ENCODE measurements around the gene TACR1. TPM values are rescaled to one million over a fixed set of nuclear protein-coding genes. Genes with fewer than 3 reads are reported as not detected.

The TACR1 gene
- total RNA-seq, 1 experiment from 2014 or later = not detected

DNA sequence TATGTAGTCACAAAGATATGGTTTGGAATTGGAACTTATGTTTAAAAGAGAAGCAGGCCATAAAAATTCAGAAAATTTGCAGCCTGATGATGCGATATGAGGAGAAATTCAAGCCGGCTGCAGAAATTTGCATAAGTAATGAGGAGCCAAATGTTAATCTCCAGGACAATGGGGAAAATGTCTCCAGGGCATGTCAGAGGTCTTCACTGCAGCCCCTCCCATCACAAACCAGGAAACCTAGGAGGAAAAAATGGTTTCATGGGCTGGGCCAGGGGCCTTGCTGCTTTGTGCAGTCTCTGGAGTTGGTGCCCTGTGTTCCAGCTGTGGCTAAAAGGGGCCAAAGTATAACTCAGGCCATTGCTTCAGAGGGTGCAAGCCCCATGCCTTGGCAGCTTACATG, 28.4 kb downstream of the TACR1 start:
- no peak for TF ChIP-seq EZH2phosphoT487 (IDR thresholded peaks at IDR 0.05; ENCODE audit: borderline replicate concordance, low read length)
- Histone ChIP-seq H3K9me3 (ENCODE audit: low read length) (no peaks in the 10 kb centered on the region), H3K79me2 (ENCODE audit: low read length) (no peaks in the 10 kb centered on the region), H3K9me2 (replicated peaks; ENCODE audit: low read length) (no peaks in the 10 kb centered on the region), H2AFZ (ENCODE audit: low read length) (no peak overlapping the region), H4K20me1 (ENCODE audit: low read length) (no peaks in the 10 kb centered on the region), H3K4me2 (ENCODE audit: low read length) (no peak overlapping the region), H3K36me3 (ENCODE audit: low read depth, low read length) (no peaks in the 10 kb centered on the region), H3K4me1 (ENCODE audit: insufficient read depth, low read length) (no peaks in the 10 kb centered on the region), H3K27me3 (ENCODE audit: low read length) (peaks cover 7% of the 10 kb centered on the region; the same call in 1 of the 2 replicates), H3K27ac (ENCODE audit: low read length) (no peak overlapping the region), H3F3A (ENCODE audit: low read length, unreplicated experiment) (no peaks in the 10 kb centered on the region), H3K4me3 (ENCODE audit: low read length) (no peak overlapping the region), H3K9ac (ENCODE audit: low read length) (no peak overlapping the region)
- POLR2A ChIA-PET (ENCODE audit: unreplicated experiment) = no interaction called here
- ATAC-seq (no peak), DNase-seq (no peak)
- CTCF ChIA-PET = no interaction called here
- BruUV-seq (replicated peaks) = no TSS peak
- intact Hi-C loops (cut with micrococcal nuclease) = no loop called here

- DNase-seq (no peak), ATAC-seq (no peak)
- H3K4me1 ChIP-seq (ENCODE audit: insufficient read depth, low read length) = no peaks in the 10 kb centered on the region
- TF ChIP-seq EZH2phosphoT487 (IDR thresholded peaks at IDR 0.05; ENCODE audit: borderline replicate concordance, low read length) (no peak), EZH2 (IDR thresholded peaks at IDR 0.05; ENCODE audit: low read length, unreplicated experiment) (no peak)
- TF ChIP-seq, protein P1, sequence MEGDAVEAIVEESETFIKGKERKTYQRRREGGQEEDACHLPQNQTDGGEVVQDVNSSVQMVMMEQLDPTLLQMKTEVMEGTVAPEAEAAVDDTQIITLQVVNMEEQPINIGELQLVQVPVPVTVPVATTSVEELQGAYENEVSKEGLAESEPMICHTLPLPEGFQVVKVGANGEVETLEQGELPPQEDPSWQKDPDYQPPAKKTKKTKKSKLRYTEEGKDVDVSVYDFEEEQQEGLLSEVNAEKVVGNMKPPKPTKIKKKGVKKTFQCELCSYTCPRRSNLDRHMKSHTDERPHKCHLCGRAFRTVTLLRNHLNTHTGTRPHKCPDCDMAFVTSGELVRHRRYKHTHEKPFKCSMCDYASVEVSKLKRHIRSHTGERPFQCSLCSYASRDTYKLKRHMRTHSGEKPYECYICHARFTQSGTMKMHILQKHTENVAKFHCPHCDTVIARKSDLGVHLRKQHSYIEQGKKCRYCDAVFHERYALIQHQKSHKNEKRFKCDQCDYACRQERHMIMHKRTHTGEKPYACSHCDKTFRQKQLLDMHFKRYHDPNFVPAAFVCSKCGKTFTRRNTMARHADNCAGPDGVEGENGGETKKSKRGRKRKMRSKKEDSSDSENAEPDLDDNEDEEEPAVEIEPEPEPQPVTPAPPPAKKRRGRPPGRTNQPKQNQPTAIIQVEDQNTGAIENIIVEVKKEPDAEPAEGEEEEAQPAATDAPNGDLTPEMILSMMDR (conservative IDR thresholded peaks at IDR 0.05; ENCODE audit: low read depth, low read length) = no peak
- no peak overlapping the region for H2AFZ ChIP-seq (ENCODE audit: low read length)
- ChIA-PET CTCF (no interaction called here), POLR2A (ENCODE audit: unreplicated experiment) (no interaction called here)
- no peaks in the 10 kb centered on the region for H4K20me1 ChIP-seq (ENCODE audit: low read length)
- no peaks in the 10 kb centered on the region for H3F3A ChIP-seq (ENCODE audit: low read length, unreplicated experiment)
- no peaks in the 10 kb centered on the region for H3K36me3 ChIP-seq (ENCODE audit: low read depth, low read length)
- H3K4me2 ChIP-seq (ENCODE audit: low read length) = no peak overlapping the region
- no peaks in the 10 kb centered on the region for H3K79me2 ChIP-seq (ENCODE audit: low read length)
- H3K9me3 ChIP-seq (ENCODE audit: low read length) = no peaks in the 10 kb centered on the region
- H3K9ac ChIP-seq (ENCODE audit: low read length) = no peak overlapping the region
- H3K27me3 ChIP-seq (ENCODE audit: low read length) = peaks cover 7% of the 10 kb centered on the region; the same call in 1 of the 2 replicates
- intact Hi-C loops (cut with micrococcal nuclease) = no loop called here
- H3K4me3 ChIP-seq (ENCODE audit: low read length) = no peak overlapping the region
- H3K9me2 ChIP-seq (replicated peaks; ENCODE audit: low read length) = no peaks in the 10 kb centered on the region
- H3K27ac ChIP-seq (ENCODE audit: low read length) = no peak overlapping the region
- no TSS peak for BruUV-seq (replicated peaks)
These were observed 31.1 kb downstream of the TACR1 start for GRCh38 chr2:75168186-75168585.

- DNase-seq (no peak), ATAC-seq (no peak)
- Histone ChIP-seq H3K79me2 (ENCODE audit: low read length) (no peaks in the 10 kb centered on the region), H3K27ac (ENCODE audit: low read length) (no peak overlapping the region), H3F3A (ENCODE audit: low read length, unreplicated experiment) (no peaks in the 10 kb centered on the region), H3K9ac (ENCODE audit: low read length) (no peak overlapping the region), H4K20me1 (ENCODE audit: low read length) (no peaks in the 10 kb centered on the region), H3K36me3 (ENCODE audit: low read depth, low read length) (no peaks in the 10 kb centered on the region), H2AFZ (ENCODE audit: low read length) (no peak overlapping the region), H3K27me3 (ENCODE audit: low read length) (peaks cover 7% of the 10 kb centered on the region; the same call in 1 of the 2 replicates), H3K9me2 (replicated peaks; ENCODE audit: low read length) (no peaks in the 10 kb centered on the region), H3K4me1 (ENCODE audit: insufficient read depth, low read length) (no peaks in the 10 kb centered on the region), H3K9me3 (ENCODE audit: low read length) (no peaks in the 10 kb centered on the region), H3K4me2 (ENCODE audit: low read length) (no peak overlapping the region), H3K4me3 (ENCODE audit: low read length) (no peak overlapping the region)
- ChIA-PET CTCF (no interaction called here), POLR2A (ENCODE audit: unreplicated experiment) (no interaction called here)
- intact Hi-C loops (cut with micrococcal nuclease) = no loop called here
- TF ChIP-seq, protein P1 (conservative IDR thresholded peaks at IDR 0.05; ENCODE audit: low read depth, low read length) = no peak
- no peak for TF ChIP-seq EZH2 (IDR thresholded peaks at IDR 0.05; ENCODE audit: low read length, unreplicated experiment)
- TF ChIP-seq EZH2phosphoT487 (IDR thresholded peaks at IDR 0.05; ENCODE audit: borderline replicate concordance, low read length) = no peak
- BruUV-seq (replicated peaks) = no TSS peak
These were observed 32.8 kb downstream of the TACR1 start for GRCh38 chr2:75166491-75166890.
